ENCODE measurements around the gene PRELP. TPM values are rescaled to one million over a fixed set of nuclear protein-coding genes. Genes with fewer than 3 reads are reported as not detected.
"Not testable (repeated sequence)": the region's sequence is repeated elsewhere in the genome, so short reads cannot be mapped to it uniquely, and the experiment has no call there.

The PRELP gene
- total RNA-seq, 1 donor from 2014 or later = not detected

- intact Hi-C loops (cut with micrococcal nuclease) = no loop called here
Measured at GRCh38 chr1:203505526-203506204, 30.1 kb downstream of the PRELP start.

GRCh38 chr1:203506858-203507626 lies 31.4 kb downstream of the PRELP start:
- intact Hi-C loops (cut with micrococcal nuclease) = no loop called here

GRCh38 chr1:203507759-203508158 lies 32.2 kb downstream of the PRELP start:
- intact Hi-C loops (cut with micrococcal nuclease) = no loop called here

- intact Hi-C loops (cut with micrococcal nuclease) = no loop called here
Measured at GRCh38 chr1:203508463-203509073, 33.0 kb downstream of the PRELP start.

GRCh38 chr1:203509135-203509534 lies 33.5 kb downstream of the PRELP start:
- intact Hi-C loops (cut with micrococcal nuclease) = no loop called here

- intact Hi-C loops (cut with micrococcal nuclease) = no loop called here
Measured at GRCh38 chr1:203511513-203511912, 35.9 kb downstream of the PRELP start.

GRCh38 chr1:203511930-203512329 lies 36.3 kb downstream of the PRELP start:
- intact Hi-C loops (cut with micrococcal nuclease) = no loop called here

- intact Hi-C loops (cut with micrococcal nuclease) = no loop called here
Measured at GRCh38 chr1:203512517-203512847, 36.9 kb downstream of the PRELP start.

- intact Hi-C loops (cut with micrococcal nuclease) = no loop called here
Measured at GRCh38 chr1:203512848-203513584, 37.4 kb downstream of the PRELP start.

- intact Hi-C loops (cut with micrococcal nuclease) = no loop called here
Measured at GRCh38 chr1:203513585-203514031, 38.0 kb downstream of the PRELP start.

GRCh38 chr1:203516184-203516583 lies 40.6 kb downstream of the PRELP start:
- intact Hi-C loops (cut with micrococcal nuclease) = no loop called here

- intact Hi-C loops (cut with micrococcal nuclease) = no loop called here
Measured at GRCh38 chr1:203516906-203517305, 41.3 kb downstream of the PRELP start.

- intact Hi-C loops (cut with micrococcal nuclease) = no loop called here
Measured at GRCh38 chr1:203517426-203518110, 42.0 kb downstream of the PRELP start.

GRCh38 chr1:203518139-203518538 lies 42.5 kb downstream of the PRELP start:
- intact Hi-C loops (cut with micrococcal nuclease) = not testable (repeated sequence)

- intact Hi-C loops (cut with micrococcal nuclease) = no loop called here
Measured at GRCh38 chr1:203518541-203518940, 42.9 kb downstream of the PRELP start.

- intact Hi-C loops (cut with micrococcal nuclease) = no loop called here
Measured at GRCh38 chr1:203519053-203519840, 43.6 kb downstream of the PRELP start.

- intact Hi-C loops (cut with micrococcal nuclease) = no loop called here
Measured at GRCh38 chr1:203519896-203520295, 44.3 kb downstream of the PRELP start.

GRCh38 chr1:203520315-203520714 lies 44.7 kb downstream of the PRELP start:
- intact Hi-C loops (cut with micrococcal nuclease) = no loop called here

GRCh38 chr1:203521074-203521794 lies 45.6 kb downstream of the PRELP start:
- intact Hi-C loops (cut with micrococcal nuclease) = no loop called here

- intact Hi-C loops (cut with micrococcal nuclease) = no loop called here
Measured at GRCh38 chr1:203521812-203522211, 46.2 kb downstream of the PRELP start.

Measured in T-helper 2 cell treated with Interferon-gamma antibody and Interleukin-4, amounts not matched to agents 100 ng/mL and 5 ng/mL, for 36 hours (primary cell).